ENCODE data around the gene ZNRD2. TPM values are rescaled to one million over a fixed set of nuclear protein-coding genes. Genes with fewer than 3 reads are reported as not detected.

Gene ZNRD2
- total RNA-seq, 2 donors from 2014 or later: 30.3 to 39.0 TPM

GRCh38 chr11:65585396-65586246, 15.3 kb downstream of the ZNRD2 start:
- H3K9me3 ChIP-seq (ENCODE audit: control insufficient read depth, low read length, poor library complexity, severe bottlenecking): no peaks in the 10 kb centered on the region
- ATAC-seq (no peak), DNase-seq (no peak)
- H3K36me3 Mint-ChIP-seq (ENCODE audit: low read depth): peaks cover 3% of the 10 kb centered on the region
- no peak overlapping the region for H3K4me3 Mint-ChIP-seq
- no peaks in the 10 kb centered on the region for H3K27me3 Mint-ChIP-seq
- peaks cover 39% of the 10 kb centered on the region for H3K4me1 Mint-ChIP-seq
- H3K27ac Mint-ChIP-seq: no peak overlapping the region

GRCh38 chr11:65586247-65586630, 16.0 kb downstream of the ZNRD2 start:
- ATAC-seq: no peak
- Mint-ChIP-seq H3K4me1 (peaks cover 39% of the 10 kb centered on the region), H3K36me3 (ENCODE audit: low read depth) (peaks cover 3% of the 10 kb centered on the region), H3K4me3 (no peak overlapping the region), H3K27me3 (no peaks in the 10 kb centered on the region), H3K27ac (no peak overlapping the region)
- no peaks in the 10 kb centered on the region for H3K9me3 ChIP-seq (ENCODE audit: control insufficient read depth, low read length, poor library complexity, severe bottlenecking)
- DNase-seq: no peak

- DNase-seq: no peak
- no peaks in the 10 kb centered on the region for H3K9me3 ChIP-seq (ENCODE audit: control insufficient read depth, low read length, poor library complexity, severe bottlenecking)
- H3K27me3 Mint-ChIP-seq: no peaks in the 10 kb centered on the region
- peaks cover 3% of the 10 kb centered on the region for H3K36me3 Mint-ChIP-seq (ENCODE audit: low read depth)
- peaks cover 37% of the 10 kb centered on the region for H3K4me1 Mint-ChIP-seq
- no peak for ATAC-seq
- no peak overlapping the region for H3K4me3 Mint-ChIP-seq
- H3K27ac Mint-ChIP-seq: no peak overlapping the region
Measured at GRCh38 chr11:65586676-65587075, 16.4 kb downstream of the ZNRD2 start.

GRCh38 chr11:65588199-65589054, 18.1 kb downstream of the ZNRD2 start:
- peaks cover 23% of the 10 kb centered on the region for H3K4me1 Mint-ChIP-seq
- H3K9me3 ChIP-seq (ENCODE audit: control insufficient read depth, low read length, poor library complexity, severe bottlenecking): no peaks in the 10 kb centered on the region
- peaks cover under 1% of the 10 kb centered on the region for H3K36me3 Mint-ChIP-seq (ENCODE audit: low read depth)
- ATAC-seq (peak; percentile 90), DNase-seq (peak; percentile 54 to 68 (median 66))
- peak overlapping the region; percentile 70 for H3K4me3 Mint-ChIP-seq
- H3K27ac Mint-ChIP-seq: peak overlapping the region; percentile 87
- no peaks in the 10 kb centered on the region for H3K27me3 Mint-ChIP-seq

GRCh38 chr11:65589444-65590239, 19.4 kb downstream of the ZNRD2 start:
- no peaks in the 10 kb centered on the region for H3K9me3 ChIP-seq (ENCODE audit: control insufficient read depth, low read length, poor library complexity, severe bottlenecking)
- H3K27ac Mint-ChIP-seq: no peak overlapping the region
- DNase-seq (no peak), ATAC-seq (peak; percentile 57)
- H3K27me3 Mint-ChIP-seq: no peaks in the 10 kb centered on the region
- H3K4me1 Mint-ChIP-seq: peaks cover 21% of the 10 kb centered on the region
- H3K4me3 Mint-ChIP-seq: no peak overlapping the region
- H3K36me3 Mint-ChIP-seq (ENCODE audit: low read depth): no peaks in the 10 kb centered on the region

GRCh38 chr11:65590240-65590738, 20.0 kb downstream of the ZNRD2 start:
- Mint-ChIP-seq H3K4me3 (no peak overlapping the region), H3K36me3 (ENCODE audit: low read depth) (no peaks in the 10 kb centered on the region), H3K27ac (no peak overlapping the region), H3K4me1 (peaks cover 27% of the 10 kb centered on the region), H3K27me3 (no peaks in the 10 kb centered on the region)
- ATAC-seq: no peak
- no peaks in the 10 kb centered on the region for H3K9me3 ChIP-seq (ENCODE audit: control insufficient read depth, low read length, poor library complexity, severe bottlenecking)
- no peak for DNase-seq

- H3K36me3 Mint-ChIP-seq (ENCODE audit: low read depth): no peaks in the 10 kb centered on the region
- peaks cover 26% of the 10 kb centered on the region for H3K4me1 Mint-ChIP-seq
- no peaks in the 10 kb centered on the region for H3K9me3 ChIP-seq (ENCODE audit: control insufficient read depth, low read length, poor library complexity, severe bottlenecking)
- H3K27ac Mint-ChIP-seq: no peak overlapping the region
- ATAC-seq: no peak
- no peaks in the 10 kb centered on the region for H3K27me3 Mint-ChIP-seq
- no peak for DNase-seq
- H3K4me3 Mint-ChIP-seq: no peak overlapping the region
Measured at GRCh38 chr11:65591939-65592857, 21.9 kb downstream of the ZNRD2 start.

GRCh38 chr11:65592858-65593517, 22.7 kb downstream of the ZNRD2 start:
- Mint-ChIP-seq H3K4me1 (peaks cover 21% of the 10 kb centered on the region), H3K27ac (no peak overlapping the region), H3K27me3 (no peaks in the 10 kb centered on the region), H3K36me3 (ENCODE audit: low read depth) (no peaks in the 10 kb centered on the region), H3K4me3 (no peak overlapping the region)
- no peak for ATAC-seq
- H3K9me3 ChIP-seq (ENCODE audit: control insufficient read depth, low read length, poor library complexity, severe bottlenecking): no peaks in the 10 kb centered on the region
- no peak for DNase-seq

GRCh38 chr11:65593518-65594414, 23.5 kb downstream of the ZNRD2 start:
- no peaks in the 10 kb centered on the region for H3K27me3 Mint-ChIP-seq
- peak; percentile 46 for ATAC-seq
- H3K4me3 Mint-ChIP-seq: no peak overlapping the region
- H3K4me1 Mint-ChIP-seq: peaks cover 14% of the 10 kb centered on the region
- no peak for DNase-seq
- H3K9me3 ChIP-seq (ENCODE audit: control insufficient read depth, low read length, poor library complexity, severe bottlenecking): no peaks in the 10 kb centered on the region
- peak overlapping the region; percentile 6 for H3K27ac Mint-ChIP-seq
- no peaks in the 10 kb centered on the region for H3K36me3 Mint-ChIP-seq (ENCODE audit: low read depth)

- Mint-ChIP-seq H3K4me1 (peaks cover 10% of the 10 kb centered on the region), H3K27ac (peak overlapping the region; percentile 86), H3K27me3 (no peaks in the 10 kb centered on the region), H3K4me3 (no peak overlapping the region), H3K36me3 (ENCODE audit: low read depth) (no peaks in the 10 kb centered on the region)
- ATAC-seq: peak; percentile 31
- DNase-seq: no peak
- H3K9me3 ChIP-seq (ENCODE audit: control insufficient read depth, low read length, poor library complexity, severe bottlenecking): no peaks in the 10 kb centered on the region
Measured at GRCh38 chr11:65595131-65595530, 24.9 kb downstream of the ZNRD2 start.
